Stimulated activated CD4-positive, alpha-beta T cell treated with anti-CD3 and anti-CD28 coated beads, Interleukin-4, amount 100 ng/mL, for 1 hour (primary cell): ENCODE results near the gene SULF2.

ENCODE experiments used
- DNase-seq: peaks from one replicate; pipeline ENCODE4 v3.0.0-alpha.2; 2020

SULF2 gene

DNA sequence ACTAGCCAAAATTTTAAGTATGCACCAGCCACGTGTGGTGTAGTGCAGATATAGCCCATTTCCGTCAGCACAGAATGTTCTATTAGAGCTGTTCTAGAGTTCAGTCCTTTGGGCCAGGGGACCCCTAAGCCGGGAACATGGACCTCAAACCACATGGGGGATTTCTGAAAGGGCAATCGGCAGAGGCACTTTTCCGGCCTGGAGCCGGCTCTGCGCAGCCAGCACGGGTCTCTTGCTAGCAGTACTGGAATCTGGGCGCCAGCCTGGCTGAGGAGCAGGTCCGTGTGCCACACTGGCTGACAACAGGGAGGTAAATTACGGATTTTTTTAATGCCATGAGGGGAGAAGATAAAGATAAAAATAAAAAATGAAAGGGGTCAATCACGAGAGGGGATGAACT lies 120.5 kb downstream of the SULF2 start:
- no peak for DNase-seq

DNA sequence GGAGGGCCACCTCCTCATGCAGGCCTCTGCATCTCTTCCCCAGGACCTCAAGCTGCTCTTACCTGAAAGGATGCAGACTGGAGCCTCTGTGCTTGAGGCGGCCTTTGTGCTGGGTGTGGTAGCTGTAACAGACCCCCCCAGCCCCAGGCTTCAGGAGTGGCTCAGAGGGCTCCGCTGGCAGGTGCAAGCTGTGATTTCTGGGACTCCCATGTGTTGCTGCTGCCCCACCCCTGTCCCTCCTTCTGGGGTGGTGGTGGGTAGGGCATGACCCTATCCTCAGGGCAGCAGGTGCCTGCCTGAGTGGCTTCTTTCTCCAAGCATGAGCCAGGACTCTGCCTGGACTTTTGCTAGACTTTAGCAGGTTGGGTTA lies 121.2 kb downstream of the SULF2 start:
- DNase-seq: no peak

DNA sequence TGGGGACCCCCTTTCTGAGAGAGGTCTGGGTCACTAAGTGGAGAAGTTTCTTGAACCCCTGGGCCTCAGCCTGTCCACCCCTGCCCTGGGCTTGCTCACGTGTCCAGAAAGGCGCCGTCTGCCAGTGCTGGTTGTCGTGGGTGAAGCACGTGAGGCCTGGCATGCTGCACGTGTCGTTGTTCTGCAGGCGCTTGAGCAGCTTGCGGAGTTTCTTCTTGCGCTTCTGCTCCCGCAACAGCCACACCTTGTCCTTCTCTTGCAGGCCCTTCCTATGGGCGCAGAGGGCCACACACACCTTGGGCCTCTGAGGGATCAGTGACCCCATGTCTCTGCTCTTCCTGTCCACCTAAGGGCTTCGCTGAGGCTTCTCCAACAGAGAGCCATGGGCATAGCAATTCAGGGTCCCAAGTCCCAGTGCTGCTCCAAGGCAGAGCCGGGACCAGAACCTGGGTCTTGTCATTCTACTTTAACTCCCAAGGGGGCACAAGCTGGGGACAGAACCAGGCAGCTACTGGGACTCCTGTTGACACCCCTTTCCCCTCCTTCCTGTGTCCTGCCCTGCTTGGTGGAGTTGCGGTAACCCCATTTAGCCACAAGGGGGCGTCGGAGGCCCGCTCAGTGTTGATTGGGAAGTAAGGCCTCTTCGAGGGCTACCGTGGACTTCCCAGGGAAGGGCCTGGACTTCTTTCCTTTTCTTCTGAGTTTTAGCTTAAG lies 121.8 kb downstream of the SULF2 start:
- peak; percentile 66 for DNase-seq

DNA sequence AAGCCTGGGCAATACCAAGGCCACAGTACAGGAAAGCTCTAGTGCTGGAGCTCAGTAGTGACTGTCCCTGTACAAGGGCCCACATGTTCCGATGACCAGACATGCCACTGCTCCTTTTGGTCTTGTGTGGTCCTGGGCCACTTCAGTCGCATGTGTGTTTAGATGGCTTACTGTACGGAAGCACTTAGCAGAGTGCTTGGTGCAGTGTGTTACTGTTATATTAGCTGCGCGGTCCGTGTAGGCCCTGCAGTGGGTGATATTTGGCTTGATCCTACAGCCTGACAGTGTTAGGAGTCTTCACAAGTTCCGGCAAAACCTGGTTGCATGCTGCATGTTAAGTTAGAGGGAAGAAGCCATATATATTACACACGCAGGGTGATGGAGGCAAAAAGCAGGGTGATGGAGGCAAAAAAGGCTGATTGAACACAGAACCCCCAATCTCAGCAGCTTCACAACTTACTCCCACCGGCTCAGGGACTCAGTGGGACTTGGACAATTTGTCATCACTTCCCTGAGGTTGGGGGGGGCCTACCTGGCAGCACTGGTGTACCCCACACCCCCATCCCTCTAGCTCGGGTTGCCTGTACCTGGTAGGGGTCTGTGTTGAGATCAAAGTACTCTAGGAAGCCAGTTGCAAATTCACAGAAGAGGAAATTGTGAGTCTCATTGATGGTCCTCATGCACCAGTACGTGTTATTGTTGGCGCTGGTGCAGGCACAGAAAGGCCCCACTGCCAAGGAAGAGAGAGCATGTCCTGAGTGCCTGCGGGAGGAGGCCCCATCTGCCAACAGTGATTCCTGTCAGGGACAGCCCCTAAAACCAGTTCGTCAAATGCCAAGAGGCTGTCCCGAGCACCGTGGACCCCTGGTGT lies 122.6 kb downstream of the SULF2 start:
- DNase-seq: no peak

DNA sequence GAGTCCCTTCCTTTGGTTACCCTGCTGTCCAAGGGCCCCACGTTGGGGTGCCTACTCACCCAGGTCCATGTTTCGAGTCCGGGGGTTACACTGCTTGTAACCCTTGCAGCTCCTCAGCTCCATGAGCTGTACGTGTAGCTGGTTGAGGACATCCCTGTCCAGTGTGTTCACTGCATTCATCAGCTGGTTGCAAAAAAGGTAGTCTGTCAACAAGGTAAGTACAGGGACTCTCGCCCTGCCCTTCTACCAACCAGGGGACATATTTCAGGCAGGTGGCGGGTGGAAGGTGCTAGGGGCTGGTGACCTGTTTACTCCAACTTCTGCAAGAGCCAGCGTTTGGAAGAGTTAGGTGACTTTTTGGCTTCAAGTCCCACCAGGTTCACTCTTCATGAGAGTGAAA lies 123.6 kb downstream of the SULF2 start:
- no peak for DNase-seq

DNA sequence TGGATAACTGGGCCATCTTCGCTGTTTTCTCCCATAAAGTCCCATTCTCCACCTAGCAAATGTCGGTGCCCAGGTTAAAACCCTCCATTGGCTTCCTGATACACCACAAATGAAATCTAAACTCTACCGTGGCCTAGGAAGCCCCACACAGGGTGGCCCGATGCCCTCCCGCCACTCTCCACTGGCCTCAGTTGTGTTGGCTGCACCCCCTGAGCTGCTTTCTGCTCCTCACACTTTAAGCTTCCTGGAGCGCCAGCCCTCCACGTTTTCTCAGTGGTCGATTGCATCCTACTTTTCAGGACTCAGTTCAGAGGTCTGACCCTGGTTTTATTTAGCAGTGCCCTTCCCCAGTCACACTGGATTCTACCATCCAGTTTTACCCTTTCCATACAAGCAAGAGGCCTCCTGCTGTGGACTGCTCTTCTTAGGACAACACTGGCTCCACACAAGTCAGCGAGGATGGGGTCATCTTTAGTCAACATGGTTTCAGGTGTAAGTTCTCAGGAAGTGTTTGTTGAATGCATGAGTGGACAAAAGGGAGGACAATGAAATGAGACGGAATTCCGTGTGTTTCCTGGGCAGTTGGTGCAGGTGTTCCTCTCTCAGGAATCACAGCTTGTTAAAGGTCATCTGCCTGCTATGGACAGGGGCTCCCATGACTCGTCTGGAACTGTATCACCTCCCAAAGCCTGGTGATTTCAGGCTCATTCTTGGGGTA lies 124.1 kb downstream of the SULF2 start:
- DNase-seq: no peak

DNA sequence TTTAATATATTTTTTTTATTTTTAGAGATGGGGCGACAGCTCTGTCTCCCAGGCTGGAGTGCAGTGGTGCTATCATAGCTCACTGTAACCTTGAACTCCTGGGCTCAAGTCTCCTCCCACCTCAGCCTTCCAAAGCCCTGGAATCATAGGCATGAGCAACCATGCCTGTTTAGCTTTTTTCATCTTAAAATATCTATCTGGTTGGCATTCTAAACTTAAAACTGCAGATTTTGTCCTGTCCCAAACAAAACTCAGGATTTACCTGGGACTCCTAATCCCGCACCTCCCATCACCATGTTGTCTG lies 124.7 kb downstream of the SULF2 start:
- DNase-seq: no peak

DNA sequence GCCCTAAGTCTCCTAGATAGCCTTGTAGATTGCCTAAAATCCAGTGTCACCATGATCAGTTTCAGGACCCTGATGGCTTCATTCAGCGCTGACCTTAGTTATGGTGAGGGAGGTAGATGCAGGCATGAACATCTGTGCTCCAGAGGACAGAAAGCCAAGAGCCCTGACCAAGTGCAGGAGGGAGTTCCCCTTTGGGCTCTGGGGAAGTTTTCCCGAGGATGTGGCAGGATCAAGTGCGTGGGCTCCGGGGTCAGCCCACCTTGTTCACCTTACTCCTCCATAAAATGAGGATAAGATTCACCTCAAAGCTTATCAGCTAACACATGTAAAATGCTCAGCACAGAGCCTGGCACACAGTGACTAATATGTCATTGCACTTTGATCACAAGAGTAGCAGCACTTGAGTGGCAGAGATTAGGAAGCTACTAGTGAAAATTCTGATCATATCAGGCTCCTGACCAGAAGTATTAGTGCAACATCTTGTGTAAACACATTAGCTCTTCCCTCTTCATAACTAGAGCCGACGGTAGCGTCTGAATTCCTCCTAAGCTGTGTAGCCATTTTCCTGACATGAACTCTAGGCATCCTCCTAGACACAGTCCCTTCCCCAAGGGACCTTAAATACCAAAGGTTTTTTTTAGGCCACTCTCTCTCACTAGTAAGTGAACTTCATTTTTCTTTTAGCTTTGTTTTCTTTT lies 125.2 kb downstream of the SULF2 start:
- DNase-seq: no peak

DNA sequence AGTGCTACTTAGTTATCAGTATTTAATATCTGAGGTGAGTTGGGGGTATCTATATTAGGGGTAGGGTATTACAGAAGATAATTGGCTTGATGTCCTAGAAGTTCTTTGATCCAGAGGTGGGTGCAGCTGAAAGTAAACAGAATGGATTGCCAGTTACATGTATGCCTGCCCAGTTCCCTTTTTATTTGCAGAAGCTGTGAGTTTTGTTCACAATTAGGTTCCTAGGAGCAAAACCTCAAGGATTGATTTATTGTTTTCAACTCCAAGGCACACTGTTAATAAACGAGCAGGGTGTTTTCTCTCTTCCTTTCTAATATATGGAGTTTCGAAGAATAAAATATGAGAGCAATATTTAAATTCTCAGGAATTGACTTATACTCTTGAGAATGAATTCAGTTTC lies 129.0 kb downstream of the SULF2 start:
- DNase-seq: no peak

DNA sequence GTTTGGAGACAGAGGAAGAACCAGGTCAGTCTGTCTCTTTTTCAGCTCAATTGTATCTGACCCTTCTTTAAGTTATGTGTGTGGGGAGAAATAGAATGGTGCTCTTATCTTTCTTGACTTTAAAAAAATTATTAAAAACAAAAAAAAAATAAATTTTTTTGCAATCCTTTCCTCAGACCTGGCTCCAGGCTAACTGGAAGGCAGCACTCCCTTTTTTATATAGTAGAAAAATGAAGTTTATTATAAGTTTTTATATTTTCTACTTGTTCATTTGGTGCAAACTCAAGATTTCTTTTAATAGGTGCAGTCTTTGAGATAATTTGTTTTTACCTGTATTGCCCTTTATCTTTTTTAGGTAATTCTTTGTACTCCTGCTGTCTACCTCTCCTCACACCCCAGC lies 129.6 kb downstream of the SULF2 start:
- no peak for DNase-seq

DNA sequence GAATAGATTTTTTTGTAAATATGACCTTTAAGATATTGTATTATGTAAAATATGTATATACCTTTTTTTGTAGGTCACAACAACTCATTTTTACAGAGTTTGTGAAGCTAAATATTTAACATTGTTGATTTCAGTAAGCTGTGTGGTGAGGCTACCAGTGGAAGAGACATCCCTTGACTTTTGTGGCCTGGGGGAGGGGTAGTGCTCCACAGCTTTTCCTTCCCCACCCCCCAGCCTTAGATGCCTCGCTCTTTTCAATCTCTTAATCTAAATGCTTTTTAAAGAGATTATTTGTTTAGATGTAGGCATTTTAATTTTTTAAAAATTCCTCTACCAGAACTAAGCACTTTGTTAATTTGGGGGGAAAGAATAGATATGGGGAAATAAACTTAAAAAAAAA lies 130.9 kb downstream of the SULF2 start:
- DNase-seq: no peak

DNA sequence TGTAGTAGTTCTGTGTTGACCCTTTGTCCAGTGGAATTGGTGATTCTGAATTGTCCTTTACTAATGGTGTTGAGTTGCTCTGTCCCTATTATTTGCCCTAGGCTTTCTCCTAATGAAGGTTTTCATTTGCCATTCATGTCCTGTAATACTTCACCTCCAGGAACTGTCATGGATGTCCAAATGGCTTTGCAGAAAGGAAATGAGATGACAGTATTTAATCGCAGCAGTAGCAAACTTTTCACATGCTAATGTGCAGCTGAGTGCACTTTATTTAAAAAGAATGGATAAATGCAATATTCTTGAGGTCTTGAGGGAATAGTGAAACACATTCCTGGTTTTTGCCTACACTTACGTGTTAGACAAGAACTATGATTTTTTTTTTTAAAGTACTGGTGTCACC lies 131.4 kb downstream of the SULF2 start:
- no peak for DNase-seq

DNA sequence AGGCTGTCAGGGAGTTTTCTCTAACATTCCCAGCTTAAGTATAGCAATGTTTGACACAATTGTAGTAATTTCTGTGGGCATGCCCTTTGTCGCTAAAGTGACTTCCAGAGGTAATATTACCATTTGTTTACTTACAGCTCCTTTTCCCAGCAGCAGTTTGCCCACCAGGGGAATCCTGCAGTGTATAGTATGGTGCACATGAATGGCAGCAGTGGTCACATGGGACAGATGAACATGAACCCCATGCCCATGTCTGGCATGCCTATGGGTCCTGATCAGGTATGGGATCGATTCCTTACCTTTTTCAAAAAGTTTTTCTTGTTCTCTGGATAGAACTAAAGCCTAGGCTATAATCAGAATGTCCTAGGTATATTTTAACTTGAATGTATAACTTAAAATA lies 132.5 kb downstream of the SULF2 start:
- DNase-seq: no peak

DNA sequence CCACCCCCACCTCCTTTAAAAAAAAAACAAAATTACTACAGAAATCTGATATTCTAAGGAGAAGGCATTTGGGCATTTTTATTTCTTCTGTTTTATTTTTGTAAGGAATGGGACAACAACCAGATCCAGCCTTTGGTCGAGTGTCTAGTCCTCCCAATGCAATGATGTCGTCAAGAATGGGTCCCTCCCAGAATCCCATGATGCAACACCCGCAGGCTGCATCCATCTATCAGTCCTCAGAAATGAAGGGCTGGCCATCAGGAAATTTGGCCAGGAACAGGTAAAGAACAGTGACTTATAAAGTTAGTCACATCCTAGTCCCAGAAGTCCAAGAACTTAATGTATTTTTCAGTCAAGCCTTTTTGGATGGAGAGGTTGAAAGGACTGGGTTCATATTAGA lies 133.0 kb downstream of the SULF2 start:
- no peak for DNase-seq

DNA sequence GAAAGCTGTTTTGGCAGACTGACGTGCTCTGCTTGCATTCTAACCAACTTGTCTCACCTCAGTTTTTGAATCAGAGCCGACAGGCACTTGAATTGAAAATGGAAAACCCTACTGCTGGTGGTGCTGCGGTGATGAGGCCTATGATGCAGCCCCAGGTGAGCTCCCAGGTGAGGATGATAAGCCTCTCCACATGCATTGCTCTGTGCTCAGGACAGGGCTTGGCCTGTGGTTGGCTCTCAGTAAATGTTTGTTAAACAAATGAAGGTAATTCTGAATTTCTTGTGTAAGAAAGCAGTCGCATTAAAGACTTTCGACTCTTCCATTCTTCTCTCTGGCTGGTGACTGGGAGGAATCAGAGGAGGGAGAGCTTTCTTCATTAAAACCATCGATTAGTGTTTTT lies 136.3 kb downstream of the SULF2 start:
- DNase-seq: no peak

DNA sequence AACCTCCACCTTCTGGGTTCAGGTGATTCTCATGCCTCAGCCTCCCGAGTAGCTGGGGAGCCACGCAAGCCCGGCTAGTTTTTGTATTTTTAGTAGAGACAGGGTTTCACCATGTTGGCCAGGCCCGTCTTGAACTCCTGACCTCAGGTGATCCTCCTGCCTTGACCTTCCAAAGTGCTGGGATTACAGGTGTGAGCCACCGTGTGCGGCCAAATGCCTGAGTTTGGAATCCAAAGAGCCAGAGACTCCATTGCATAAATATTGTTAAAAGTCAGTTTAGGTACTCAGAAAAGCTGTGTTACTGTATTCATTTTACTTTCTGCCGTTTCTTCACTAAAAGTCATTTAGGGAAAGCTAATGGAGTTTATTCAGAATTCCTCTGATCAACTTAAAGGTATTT lies 137.3 kb downstream of the SULF2 start:
- DNase-seq: no peak

DNA sequence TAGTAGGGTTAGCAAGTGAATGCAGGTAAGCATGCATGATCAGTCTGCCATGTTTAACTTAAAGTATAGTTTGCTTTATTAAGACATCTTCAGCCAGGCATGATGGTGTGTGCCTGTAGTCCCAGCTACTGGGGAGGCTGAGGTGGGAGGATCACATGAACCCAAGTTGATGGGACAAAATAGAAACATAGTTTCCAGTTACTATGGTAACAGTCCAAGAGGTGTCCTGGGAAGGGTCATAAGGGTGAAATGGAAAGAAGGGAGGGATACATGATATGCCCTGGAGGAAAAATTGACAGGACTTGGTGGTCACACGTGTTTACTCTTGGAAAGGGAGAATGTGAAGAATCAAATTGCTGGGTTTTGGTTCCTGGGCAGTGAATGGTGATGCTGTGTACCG lies 139.6 kb downstream of the SULF2 start:
- no peak for DNase-seq

DNA sequence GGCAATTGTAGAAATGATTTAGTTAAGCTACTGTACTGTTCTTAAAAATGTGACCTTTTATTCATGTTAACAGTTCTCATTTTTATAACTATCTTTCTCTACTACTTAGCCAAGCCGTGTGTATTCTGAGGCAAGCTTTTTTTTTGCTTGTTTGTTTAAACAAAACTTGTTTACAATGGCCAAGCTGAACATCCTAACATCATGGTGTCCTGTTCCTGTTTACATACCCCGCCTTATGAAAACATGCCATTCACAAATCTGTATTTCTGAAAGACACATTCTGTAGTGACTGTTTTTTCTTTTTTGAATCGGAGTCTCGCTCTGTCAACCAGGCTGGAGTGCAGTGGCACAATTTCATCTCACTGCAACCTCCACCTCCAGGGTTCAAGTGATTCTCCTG lies 142.7 kb downstream of the SULF2 start:
- no peak for DNase-seq

DNA sequence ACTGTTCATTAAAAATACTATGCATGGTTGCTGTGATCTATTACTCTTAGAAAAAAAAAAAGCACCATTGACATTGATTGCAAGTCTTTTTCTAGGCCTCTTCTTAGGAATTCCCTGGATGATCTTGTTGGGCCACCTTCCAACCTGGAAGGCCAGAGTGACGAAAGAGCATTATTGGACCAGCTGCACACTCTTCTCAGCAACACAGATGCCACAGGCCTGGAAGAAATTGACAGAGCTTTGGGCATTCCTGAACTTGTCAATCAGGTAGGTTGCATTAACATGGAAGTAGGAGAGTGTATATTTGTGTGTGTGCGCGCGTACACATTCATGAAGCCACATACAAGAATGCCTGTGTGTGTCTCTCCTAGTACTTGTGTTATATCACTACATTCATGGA lies 143.2 kb downstream of the SULF2 start:
- DNase-seq: no peak

DNA sequence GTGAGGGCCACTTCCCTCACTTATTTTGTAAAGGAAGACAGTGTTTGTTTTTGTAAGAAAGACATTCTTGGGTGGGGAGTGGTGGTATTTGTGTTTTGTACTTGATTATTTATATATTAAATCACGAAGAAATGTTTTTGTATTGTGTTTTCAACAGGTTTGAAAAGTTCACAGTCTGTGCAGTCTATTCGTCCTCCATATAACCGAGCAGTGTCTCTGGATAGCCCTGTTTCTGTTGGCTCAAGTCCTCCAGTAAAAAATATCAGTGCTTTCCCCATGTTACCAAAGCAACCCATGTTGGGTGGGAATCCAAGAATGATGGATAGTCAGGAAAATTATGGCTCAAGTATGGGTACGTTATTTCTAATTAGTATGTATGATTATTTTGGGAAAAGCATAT lies 146.4 kb downstream of the SULF2 start:
- no peak for DNase-seq

DNA sequence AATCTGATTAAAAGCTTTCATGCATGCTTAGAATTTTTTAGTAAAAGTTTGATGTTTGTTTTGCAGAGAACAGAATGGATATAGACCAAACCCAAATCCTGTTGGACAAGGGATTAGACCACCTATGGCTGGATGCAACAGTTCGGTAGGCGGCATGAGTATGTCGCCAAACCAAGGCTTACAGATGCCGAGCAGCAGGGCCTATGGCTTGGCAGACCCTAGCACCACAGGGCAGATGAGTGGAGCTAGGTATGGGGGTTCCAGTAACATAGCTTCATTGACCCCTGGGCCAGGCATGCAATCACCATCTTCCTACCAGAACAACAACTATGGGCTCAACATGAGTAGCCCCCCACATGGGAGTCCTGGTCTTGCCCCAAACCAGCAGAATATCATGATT lies 150.0 kb downstream of the SULF2 start:
- no peak for DNase-seq

DNA sequence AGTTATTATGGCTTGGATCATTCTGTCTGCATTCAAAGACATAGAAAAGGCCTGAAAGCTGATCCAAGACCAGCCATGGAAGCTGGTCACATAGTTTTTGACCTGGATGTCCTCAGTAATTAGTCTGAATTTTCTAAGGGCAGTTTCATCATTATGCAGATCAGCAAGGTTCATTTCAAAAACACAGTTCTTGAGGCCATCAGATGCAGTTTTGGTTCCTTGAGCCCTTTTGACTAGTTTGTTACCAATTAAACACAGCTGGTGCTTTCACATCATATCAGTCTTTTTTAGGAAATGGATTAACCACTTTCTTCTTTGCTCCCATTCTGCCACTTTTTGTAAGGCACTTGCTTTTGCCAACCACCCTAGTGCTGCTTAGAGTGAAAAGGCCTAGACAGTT lies 154.2 kb downstream of the SULF2 start:
- DNase-seq: no peak

DNA sequence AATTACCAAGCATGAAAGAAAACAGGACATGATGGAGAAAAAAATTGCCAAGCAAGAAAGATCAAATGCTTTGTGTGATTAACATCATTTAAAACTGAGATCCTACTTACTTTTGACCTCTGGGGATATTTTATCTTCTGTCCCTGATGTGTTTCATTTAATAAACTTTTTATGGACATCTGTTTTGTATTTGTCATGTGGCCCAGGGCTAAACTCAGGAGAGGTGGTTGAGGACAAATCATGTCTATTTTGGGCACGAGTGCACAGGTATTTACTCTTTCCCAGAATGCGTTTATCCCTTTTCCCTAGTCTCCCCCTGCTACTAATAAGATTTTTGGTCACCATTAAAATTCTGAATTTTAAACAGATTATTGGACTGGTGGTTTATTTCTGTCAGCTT lies 155.4 kb downstream of the SULF2 start:
- no peak for DNase-seq

DNA sequence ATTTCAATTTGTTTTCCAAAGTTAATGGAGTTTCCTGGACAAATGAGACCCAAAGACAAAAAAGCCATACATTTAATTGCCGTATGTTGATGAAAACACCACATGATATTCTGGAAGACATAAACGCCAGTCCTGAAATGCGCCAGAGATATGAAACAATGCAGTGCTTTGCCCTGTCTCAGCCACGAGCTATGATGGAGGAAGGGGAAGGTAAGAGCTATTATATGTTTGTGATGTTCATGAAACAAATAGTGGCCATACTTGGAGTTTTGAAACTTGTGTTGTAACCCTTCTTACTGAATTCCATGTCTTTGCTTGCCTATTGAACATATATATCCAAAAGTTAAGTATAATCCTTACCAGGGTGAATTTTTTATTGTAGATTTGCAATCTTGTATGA lies 157.7 kb downstream of the SULF2 start:
- no peak for DNase-seq
